PC-9 (cell line): Measurements from ENCODE around the gene AUTS2.

Source experiments
- EZH2 ChIP-seq: fragments of 200-600 bp; sonication (generic); IDR thresholded peaks from 2 replicates; pipeline ENCODE4 v1.8.0; 2017; ENCODE audit warnings: antibody characterized with exemption, low read depth
- TF ChIP-seq, protein P1 (sequence below): fragments of 200-600 bp; sonication (generic); conservative IDR thresholded peaks from 2 replicates; pipeline ENCODE4 v1.6.1; 2017; ENCODE audit warnings: mixed run types, antibody characterized with exemption, mild to moderate bottlenecking, moderate library complexity

- TF ChIP-seq, protein P1, sequence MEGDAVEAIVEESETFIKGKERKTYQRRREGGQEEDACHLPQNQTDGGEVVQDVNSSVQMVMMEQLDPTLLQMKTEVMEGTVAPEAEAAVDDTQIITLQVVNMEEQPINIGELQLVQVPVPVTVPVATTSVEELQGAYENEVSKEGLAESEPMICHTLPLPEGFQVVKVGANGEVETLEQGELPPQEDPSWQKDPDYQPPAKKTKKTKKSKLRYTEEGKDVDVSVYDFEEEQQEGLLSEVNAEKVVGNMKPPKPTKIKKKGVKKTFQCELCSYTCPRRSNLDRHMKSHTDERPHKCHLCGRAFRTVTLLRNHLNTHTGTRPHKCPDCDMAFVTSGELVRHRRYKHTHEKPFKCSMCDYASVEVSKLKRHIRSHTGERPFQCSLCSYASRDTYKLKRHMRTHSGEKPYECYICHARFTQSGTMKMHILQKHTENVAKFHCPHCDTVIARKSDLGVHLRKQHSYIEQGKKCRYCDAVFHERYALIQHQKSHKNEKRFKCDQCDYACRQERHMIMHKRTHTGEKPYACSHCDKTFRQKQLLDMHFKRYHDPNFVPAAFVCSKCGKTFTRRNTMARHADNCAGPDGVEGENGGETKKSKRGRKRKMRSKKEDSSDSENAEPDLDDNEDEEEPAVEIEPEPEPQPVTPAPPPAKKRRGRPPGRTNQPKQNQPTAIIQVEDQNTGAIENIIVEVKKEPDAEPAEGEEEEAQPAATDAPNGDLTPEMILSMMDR: no peak
- no peak for TF ChIP-seq EZH2
Observed at GRCh38 chr7:69953136-69954067, 355.1 kb downstream of the AUTS2 start.
